ENCODE data around the gene KHDC4. TPM values are rescaled to one million over a fixed set of nuclear protein-coding genes. Genes with fewer than 3 reads are reported as not detected.
A peak's percentile ranks its signal among the peaks of the same experiment; 100 is the strongest.

The KHDC4 gene
- total and polyA plus RNA-seq, 9 of the 15 experiments (the other 6 are each of a cell fraction or from before 2014, with no cell fraction given): 12.1 to 185 (median 65.6) TPM

GRCh38 chr1:155982106-155982505 is 47.9 kb upstream of the KHDC4 start:
- WGBS (ENCODE audit: insufficient coverage, low coverage, missing lambda C conversion rate): 75% methylated on average over 7 of the region's 7 CpGs
- no peak for ATAC-seq
- DNase-seq (ENCODE audit: extremely low read depth in 1 of 4, low spot score in 3 of 4): no peak
- BruUV-seq (replicated peaks): no TSS peak
- H3K9ac ChIP-seq (ENCODE audit: insufficient read depth in 1 of 2, low read depth in 2 of 2, low read length in 2 of 2): peak overlapping the region; percentile 61 to 89; a peak in 2 of 4 replicates
- H3K4me3 ChIP-seq: peak overlapping the region; percentile 2; the same call in 1 of the 2 replicates
- peak overlapping the region; percentile 93 for H3K27ac ChIP-seq (ENCODE audit: extremely low read depth, low read depth, low read length)
- peaks cover 40 to 47% of the 10 kb centered on the region in 2 experiments for H3K4me1 ChIP-seq (replicated peaks in 1 of 2; ENCODE audit: control insufficient read depth in 2 of 2, insufficient read depth in 2 of 2, low read length in 2 of 2)
- H3K27me3 ChIP-seq (ENCODE audit: control insufficient read depth in 2 of 2, insufficient read depth in 2 of 2, low read length in 2 of 2): no peaks in the 10 kb centered on the region
- ChIA-PET POLR2A (interaction anchor here (1.2 to 5.1 kb wide), 3 partner anchors 21 to 51 kb away, joined by 3 to 41 read pairs (median 3); partner anchors contain the start of gene KHDC4), CTCF (ENCODE audit: low intra/inter-chr PET ratio) (no interaction called here)
- no peak overlapping the region for H2AFZ ChIP-seq (ENCODE audit: low read depth, low read length)
- FAIRE-seq: no peak
- H3K9me3 ChIP-seq (replicated peaks; ENCODE audit: control insufficient read depth, insufficient read depth, low read depth, low read length): no peaks in the 10 kb centered on the region
- intact Hi-C loops (cut with micrococcal nuclease) (loop anchor here (5.0 kb wide), 1 partner anchor 70 kb away; the partner anchor contains the start of genes LAMTOR2 and UBQLN4), in situ Hi-C loops (cut with MboI) (no loop called here)
- H3K79me2 ChIP-seq (ENCODE audit: control insufficient read depth, insufficient read depth, low read length): peaks cover 52% of the 10 kb centered on the region
- no peaks in the 10 kb centered on the region for H3K9me1 ChIP-seq (ENCODE audit: control insufficient read depth, insufficient read depth, low read length)
- H3K4me2 ChIP-seq (ENCODE audit: insufficient read depth, low read length): peak overlapping the region; percentile 47; the same call in 1 of the 2 replicates
- H4K20me1 ChIP-seq (replicated peaks; ENCODE audit: control insufficient read depth, insufficient read depth, low read length): no peaks in the 10 kb centered on the region
- 0 out of 3 replicates have a peak, but pooled peaks cover 2% of the 10 kb centered on the region for H3K36me3 ChIP-seq (ENCODE audit: control insufficient read depth, insufficient read depth, low read length)
- TF ChIP-seq USF1 (CRISPR knock-in tag; IDR thresholded peaks at IDR 0.05) (no peak), MYC (IDR thresholded peaks at IDR 0.05; ENCODE audit: low read depth, low read length) (peak; percentile 29; the same call in 1 of the 2 replicates), MYC (CRISPR knock-in tag; IDR thresholded peaks at IDR 0.05; ENCODE audit: borderline replicate concordance, low read depth) (no peak), ZKSCAN8 (CRISPR knock-in tag; IDR thresholded peaks at IDR 0.05) (no peak), TARDBP (IDR thresholded peaks at IDR 0.05) (no peak), ZNF175 (CRISPR knock-in tag; IDR thresholded peaks at IDR 0.05; ENCODE audit: low read depth) (0 out of 2 replicates have a peak, but pooled peaks have one; percentile 18), MITF (IDR thresholded peaks at IDR 0.05) (no peak), MNT (conservative IDR thresholded peaks at IDR 0.05) (0 out of 4 replicates have a peak, but pooled peaks of 1 of the 2 experiments have one; percentile 19), KAT7 (CRISPR knock-in tag; IDR thresholded peaks at IDR 0.05; ENCODE audit: borderline replicate concordance) (0 out of 2 replicates have a peak, but pooled peaks have one; percentile 0), ZNF592 (IDR thresholded peaks at IDR 0.05) (no peak), TRIM28 (IDR thresholded peaks at IDR 0.05) (no peak)

All from K562 (cell line).